T-helper 2 cell treated with Interferon-gamma antibody and Interleukin-4, amounts not matched to agents 100 ng/mL and 5 ng/mL, for 36 hours (primary cell): ENCODE data around the gene BEST4. TPM values are rescaled to one million over a fixed set of nuclear protein-coding genes. Genes with fewer than 3 reads are reported as not detected.
"Not testable (repeated sequence)": the region's sequence is repeated elsewhere in the genome, so short reads cannot be mapped to it uniquely, and the experiment has no call there.

Source experiments
- intact Hi-C: fragments of 100-400 bp; cut with micrococcal nuclease; formaldehyde crosslinking; loops from one replicate; pipeline ENCODE4 v1.15.1; 2023
- total RNA-seq: library from RNA; stranded (reverse); gene quantifications from 2 replicates; pipeline ENCODE4 v1.2.3, GENCODE V29; 2022

Gene BEST4
- 0.55 TPM in 2 replicates for total RNA-seq

DNA sequence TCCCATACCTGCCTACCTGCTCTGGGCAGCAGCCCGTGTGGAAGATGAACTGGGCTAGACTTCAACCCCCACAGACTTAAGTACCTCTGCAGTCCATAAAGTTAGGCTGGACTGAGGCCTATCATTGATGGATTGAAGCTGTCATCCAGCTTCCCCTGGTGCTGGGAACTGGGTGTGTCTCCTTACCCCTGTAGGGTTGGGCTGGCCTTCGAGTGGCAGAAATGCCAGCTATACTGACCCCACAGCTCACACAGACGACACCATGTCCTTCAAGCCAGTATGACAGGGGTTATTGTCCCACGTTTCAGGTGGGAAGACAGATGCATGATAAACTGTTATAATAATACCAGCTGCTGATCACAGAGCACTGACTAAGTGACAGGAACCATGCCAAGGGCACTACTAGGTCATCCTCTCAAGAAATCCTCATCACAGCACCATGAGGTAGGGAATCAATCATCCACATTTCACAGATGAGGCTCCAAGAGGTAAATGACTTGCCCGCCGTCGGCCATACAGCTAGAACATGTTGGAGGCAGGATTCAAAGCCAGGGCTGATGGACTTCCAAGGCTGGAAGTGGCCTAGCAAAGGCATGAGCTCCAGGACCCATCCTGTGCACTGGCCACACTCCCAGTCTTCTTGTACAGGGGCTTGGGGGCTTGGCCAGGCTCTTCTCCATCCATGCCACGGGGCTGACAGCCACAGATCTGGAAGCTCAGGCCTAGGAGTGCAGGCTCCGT, at the start of gene BEST4:
TSS of gene BEST4 (minus strand) at position 51 of the 741 bp plus-strand sequence. CDS start 465 bp downstream, outside the sequence.
- intact Hi-C loops: loop anchor here (5.0 kb wide), 1 partner anchor 224 kb away; the partner anchor contains the start of genes HECTD3 and UROD

- intact Hi-C loops: loop anchor here (1.0 to 5.0 kb wide), 4 partner anchors 39 to 464 kb away; partner anchors contain the start of genes EIF2B3 and HECTD3
Measured at GRCh38 chr1:44835738-44836675, 48.0 kb upstream of the BEST4 start.

DNA sequence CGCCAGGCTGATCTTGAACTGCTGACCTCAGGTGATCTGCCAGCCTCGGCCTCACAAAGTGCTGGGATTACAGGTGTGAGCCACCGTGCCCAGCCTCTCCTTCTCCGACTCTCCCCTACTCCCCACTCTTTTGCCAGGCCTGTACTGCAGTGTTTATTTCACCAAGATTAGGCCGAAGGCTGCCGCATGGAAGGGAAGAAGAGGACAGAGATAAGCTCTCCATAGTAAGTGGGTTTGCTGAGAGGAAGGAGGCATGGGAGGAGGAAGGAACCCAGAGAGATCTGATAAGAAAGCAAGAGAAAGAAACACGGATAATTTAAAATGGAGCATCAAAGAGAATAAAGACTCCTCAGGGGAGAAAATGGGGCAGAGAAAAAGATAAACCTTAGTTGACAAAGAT, 46.4 kb upstream of the BEST4 start:
- intact Hi-C loops: no loop called here

DNA sequence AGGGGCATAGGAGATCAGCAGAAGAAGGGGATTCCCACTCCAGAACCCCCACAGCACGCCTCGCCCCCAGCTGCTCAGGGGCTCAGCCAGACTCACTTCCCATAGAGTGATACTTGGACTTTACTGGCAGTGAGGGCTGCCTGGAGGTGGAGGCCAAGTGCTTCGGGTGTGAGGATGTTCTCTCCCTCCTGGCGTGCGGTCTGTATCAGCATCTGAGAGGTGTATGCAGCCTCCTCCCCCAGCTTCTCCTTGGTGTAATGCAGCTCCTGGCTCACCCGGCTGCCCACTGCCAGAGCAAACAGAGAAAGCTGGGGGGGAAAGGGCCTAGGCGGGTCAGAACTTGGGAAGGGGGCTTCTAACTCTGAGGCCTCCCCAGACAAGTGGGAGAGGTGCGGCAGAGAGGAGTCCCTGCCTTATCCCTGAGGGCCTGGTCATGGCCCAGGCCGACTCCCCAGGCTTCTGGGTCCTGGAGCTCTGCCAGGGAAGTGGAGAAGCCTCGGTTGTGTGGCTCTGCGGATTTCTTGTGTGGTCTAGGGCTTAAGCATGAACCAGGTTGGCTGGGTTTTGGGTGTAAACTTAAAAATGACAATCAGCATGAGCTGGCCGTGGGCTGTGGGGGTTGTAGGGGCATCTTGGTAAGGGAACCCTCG, 44.2 kb upstream of the BEST4 start:
- intact Hi-C loops: no loop called here

- intact Hi-C loops: no loop called here
Measured at GRCh38 chr1:44831516-44831915, 43.5 kb upstream of the BEST4 start.

- intact Hi-C loops: no loop called here
Measured at GRCh38 chr1:44830900-44831304, 42.9 kb upstream of the BEST4 start.

DNA sequence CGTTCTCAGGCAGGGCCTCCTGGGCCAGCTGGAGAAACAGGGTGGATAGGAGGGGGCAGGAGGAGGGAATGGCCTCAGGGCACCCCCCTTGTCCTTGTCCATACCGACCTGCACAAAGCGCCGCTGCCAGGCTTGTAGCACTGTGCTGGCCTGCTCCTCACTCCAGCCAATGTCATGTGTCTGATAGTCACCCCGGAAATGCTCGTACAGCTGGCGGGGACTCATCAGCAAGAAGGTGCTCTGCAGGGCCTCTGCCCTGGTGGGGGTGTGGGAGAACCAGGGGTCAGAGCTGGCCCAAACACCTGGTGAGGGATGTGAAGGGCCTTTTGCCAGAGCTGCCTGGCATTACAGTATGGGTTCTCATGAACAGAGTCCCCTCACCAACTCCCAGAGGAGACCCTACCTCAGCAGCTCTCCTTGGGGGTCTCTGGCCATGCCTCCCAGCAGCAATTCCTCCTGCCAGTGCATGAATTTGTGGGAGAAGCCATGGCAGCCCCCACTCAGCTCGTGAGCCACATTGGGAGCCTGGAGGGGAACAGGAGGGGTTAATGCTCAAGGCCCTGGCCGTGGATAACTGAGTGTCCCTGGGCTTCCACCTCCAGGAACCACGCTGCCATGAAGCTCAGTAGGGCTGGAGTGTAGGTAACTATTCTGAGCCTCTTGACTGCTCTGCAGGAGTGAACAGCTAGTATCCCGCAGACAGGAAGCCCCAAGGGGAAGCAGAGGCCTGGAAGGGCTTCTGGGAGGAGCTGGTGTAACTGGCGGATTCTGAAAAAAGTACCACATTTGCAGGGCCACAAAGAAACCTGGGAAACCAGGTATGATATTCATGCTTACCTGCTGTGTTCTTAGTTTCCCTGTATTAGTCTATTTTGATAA, 41.8 kb upstream of the BEST4 start:
- intact Hi-C loops: no loop called here

GRCh38 chr1:44828841-44829440, 41.0 kb upstream of the BEST4 start:
- intact Hi-C loops: no loop called here

DNA sequence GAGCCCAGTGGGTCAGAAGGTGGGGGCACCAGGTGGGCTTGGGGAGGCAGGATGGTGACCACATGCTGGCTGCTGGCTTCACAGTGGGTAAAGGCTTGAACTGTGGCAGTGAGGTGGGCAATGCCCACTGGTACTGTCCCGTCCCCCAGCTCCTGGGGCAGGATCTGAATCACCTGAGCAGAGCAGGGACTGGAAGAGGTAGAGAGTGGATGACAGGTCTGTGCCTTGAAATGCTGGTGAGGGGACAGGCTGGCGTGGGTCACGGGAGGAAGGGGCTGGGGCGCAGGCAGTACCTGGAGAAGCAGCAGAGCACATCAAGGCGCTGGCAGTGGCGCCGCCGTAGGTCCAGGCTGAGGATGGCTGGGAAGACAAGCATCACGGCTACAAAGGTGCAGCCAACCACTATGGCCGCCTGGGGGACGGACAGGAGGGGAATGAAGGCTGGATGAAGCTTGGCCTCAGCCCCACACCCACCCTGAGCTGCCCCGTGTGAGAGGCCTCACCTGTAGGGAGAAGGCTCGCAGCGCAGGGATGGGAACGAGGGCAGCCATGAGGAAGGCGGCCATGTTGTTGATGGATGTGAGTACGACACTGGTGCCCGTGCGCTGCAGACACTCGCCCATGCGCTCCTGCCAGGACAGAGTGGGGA, 40.2 kb upstream of the BEST4 start:
- intact Hi-C loops: no loop called here

- intact Hi-C loops: no loop called here
Measured at GRCh38 chr1:44827197-44828002, 39.4 kb upstream of the BEST4 start.

GRCh38 chr1:44826375-44827196, 38.6 kb upstream of the BEST4 start:
- intact Hi-C loops: no loop called here

- intact Hi-C loops: not testable (repeated sequence)
Measured at GRCh38 chr1:44824392-44824791, 36.4 kb upstream of the BEST4 start.

- intact Hi-C loops: no loop called here
Measured at GRCh38 chr1:44822981-44823451, 35.0 kb upstream of the BEST4 start.

DNA sequence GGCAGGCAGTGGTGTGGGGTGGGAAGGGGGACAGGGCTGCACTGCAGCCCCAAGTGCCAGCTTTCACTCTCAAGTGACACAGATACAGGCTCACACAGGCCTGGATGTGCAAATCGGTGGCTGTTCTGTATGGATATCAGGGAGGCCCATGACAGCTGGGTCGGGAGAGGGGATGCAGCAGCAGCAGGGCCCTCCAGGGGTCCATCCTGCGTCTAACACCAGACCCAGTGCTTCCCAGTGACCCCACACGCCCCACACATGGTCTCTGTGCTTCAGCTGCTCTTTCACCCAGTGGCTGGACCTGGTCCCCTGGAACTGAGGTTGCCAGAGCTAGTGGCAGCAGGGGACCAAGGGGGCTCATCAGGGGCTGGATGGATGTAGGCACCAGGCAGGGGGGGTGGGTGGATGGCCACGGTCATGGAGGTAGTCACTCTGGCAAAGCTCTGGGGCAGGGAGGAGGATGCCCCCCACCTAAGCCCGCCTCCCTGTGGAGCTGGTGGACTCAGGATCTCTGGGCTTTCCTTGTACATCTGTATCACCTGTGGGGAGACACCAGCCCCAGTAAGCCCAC, 34.2 kb upstream of the BEST4 start:
- intact Hi-C loops: no loop called here

- intact Hi-C loops: no loop called here
Measured at GRCh38 chr1:44821240-44821715, 33.3 kb upstream of the BEST4 start.

DNA sequence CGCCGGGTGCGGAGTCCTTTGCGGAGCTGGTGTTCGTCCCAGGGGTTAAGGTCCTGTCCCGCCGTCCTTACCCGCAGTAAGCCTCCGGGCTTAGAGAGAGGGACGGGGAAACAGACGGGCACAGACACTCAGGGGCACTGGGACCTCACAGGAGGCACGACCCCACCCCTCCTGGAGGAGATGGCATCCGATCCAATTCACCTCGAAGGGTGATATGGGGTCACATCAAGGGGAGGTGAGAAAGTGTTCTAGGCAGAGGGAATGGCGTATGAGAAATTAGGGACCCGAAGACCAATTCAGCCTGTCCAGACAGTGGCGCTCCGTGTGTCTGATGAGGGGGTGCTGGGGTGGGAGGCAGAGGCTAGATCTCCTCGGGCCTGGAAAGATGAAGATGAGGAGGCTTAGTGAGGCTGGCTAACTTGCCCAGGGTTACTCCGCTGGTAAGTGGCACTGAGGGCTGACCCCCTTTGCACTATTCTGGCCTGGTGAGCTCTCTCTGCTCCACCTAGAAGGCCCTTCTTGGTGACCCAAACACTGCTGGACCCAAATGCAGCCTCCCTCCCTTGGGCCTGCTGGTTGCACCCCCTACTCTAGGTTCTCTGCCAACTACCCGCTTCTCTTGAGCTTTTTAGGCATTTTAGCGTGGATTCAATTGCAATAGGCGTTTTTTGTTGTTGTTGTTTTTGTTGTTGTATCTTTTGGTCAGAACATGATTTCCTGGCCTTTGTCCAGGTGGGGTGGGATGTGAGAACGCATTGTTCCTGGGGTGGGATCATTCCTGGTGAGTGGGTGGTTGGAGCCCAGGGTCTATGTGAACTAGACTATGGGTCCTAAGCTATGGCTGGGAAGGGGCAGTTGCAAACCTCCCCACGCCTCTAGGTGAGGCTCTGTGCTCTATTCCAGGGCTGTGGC, 32.6 kb upstream of the BEST4 start:
- intact Hi-C loops: loop anchor here (1.0 kb wide), 1 partner anchor 192 kb away; the partner anchor contains the start of gene UROD
